HG03025 (cell line): Measurements from ENCODE around the gene ERC2.

Experiments
- ATAC-seq: cut with Tn5 transposase; IDR thresholded peaks from one replicate; pipeline ENCODE4 v1.9.1; 2021; ENCODE audit warnings: mild to moderate bottlenecking, moderate library complexity; ENCODE audit not compliant: unreplicated experiment, low FRiP score

ERC2 gene

GRCh38 chr3:55675478-55675877, 792.8 kb downstream of the ERC2 start:
- ATAC-seq, result peak; percentile 94

- no peak for ATAC-seq
Measured at GRCh38 chr3:55673764-55674163, 794.5 kb downstream of the ERC2 start.

- ATAC-seq, result no peak
Measured at GRCh38 chr3:55669133-55669532, 799.1 kb downstream of the ERC2 start.

- ATAC-seq, result no peak
Measured at GRCh38 chr3:55668359-55668758, 799.9 kb downstream of the ERC2 start.

GRCh38 chr3:55664387-55664786, 803.9 kb downstream of the ERC2 start:
- no peak for ATAC-seq

GRCh38 chr3:55662683-55663082, 805.6 kb downstream of the ERC2 start:
- no peak for ATAC-seq

- no peak for ATAC-seq
Measured at GRCh38 chr3:55661571-55661970, 806.7 kb downstream of the ERC2 start.

- ATAC-seq, result no peak
Measured at GRCh38 chr3:55661141-55661540, 807.1 kb downstream of the ERC2 start.

GRCh38 chr3:55660642-55661041, 807.6 kb downstream of the ERC2 start:
- no peak for ATAC-seq

- ATAC-seq, result no peak
Measured at GRCh38 chr3:55659701-55660100, 808.6 kb downstream of the ERC2 start.

GRCh38 chr3:55658690-55659562, 809.3 kb downstream of the ERC2 start:
- no peak for ATAC-seq

- ATAC-seq, result no peak
Measured at GRCh38 chr3:55658270-55658669, 810.0 kb downstream of the ERC2 start.

- ATAC-seq, result no peak
Measured at GRCh38 chr3:55655544-55655943, 812.7 kb downstream of the ERC2 start.

GRCh38 chr3:55654123-55654760, 814.0 kb downstream of the ERC2 start:
- peak; percentile 76 for ATAC-seq

GRCh38 chr3:55651011-55651410, 817.3 kb downstream of the ERC2 start:
- ATAC-seq, result no peak

GRCh38 chr3:55650011-55650410, 818.3 kb downstream of the ERC2 start:
- no peak for ATAC-seq

- ATAC-seq, result no peak
Measured at GRCh38 chr3:55649554-55649953, 818.7 kb downstream of the ERC2 start.

- ATAC-seq, result no peak
Measured at GRCh38 chr3:55648591-55649318, 819.5 kb downstream of the ERC2 start.

- no peak for ATAC-seq
Measured at GRCh38 chr3:55647670-55648069, 820.6 kb downstream of the ERC2 start.

- no peak for ATAC-seq
Measured at GRCh38 chr3:55647063-55647462, 821.2 kb downstream of the ERC2 start.

- ATAC-seq, result no peak
Measured at GRCh38 chr3:55646121-55646520, 822.1 kb downstream of the ERC2 start.
